SK-N-SH (cell line): Measurements from ENCODE around the gene GULP1. TPM values are rescaled to one million over a fixed set of nuclear protein-coding genes. Genes with fewer than 3 reads are reported as not detected.

Source experiments
- CTCF ChIA-PET: fragments of 300-600, 350-600 bp; formaldehyde crosslinking; extraction: SDS; loops from one replicate; lab custom pipeline; 2021; lab: Yijun Ruan, JAX
- POLR2A ChIA-PET: fragments of 350-600 bp; sonication (Branson Sonifier 250); formaldehyde crosslinking; extraction: SDS; loops from one replicate; lab custom pipeline; 2020; ENCODE audit warnings: antibody characterized with exemption, inconsistent platforms; lab: Yijun Ruan, JAX
- DNase-seq: peaks from one replicate; pipeline ENCODE4 v3.0.0; 2012
- H2AFZ ChIP-seq: fragments of 200-600 bp; sonication (generic); 2 replicates; pipeline ENCODE4 v1.8.1; 2016; ENCODE audit warnings: antibody characterized with exemption, mild to moderate bottlenecking, low read depth
- H3F3A ChIP-seq: fragments of 200-600 bp; sonication (generic); replicated peaks from 2 replicates; pipeline ENCODE3; 2016; ENCODE audit warnings: antibody characterized with exemption, mild to moderate bottlenecking; ENCODE audit not compliant: insufficient read depth
- H3K27ac ChIP-seq, 2 experiments: fragments of 200-500 bp in 1 of 2; fragments of 200-600 bp in 1 of 2; sonication (Bioruptor generic) in 1 of 2; sonication (generic), shearing (Covaris generic) in 1 of 2; 2 replicates each; pipeline versions ENCODE4 v1.5.1 to v1.6.1; 2014 to 2016; ENCODE audit warnings: low read depth in 2 of 2, inconsistent platforms in 1 of 2, low read length in 1 of 2, mild to moderate bottlenecking in 1 of 2, mixed read lengths in 1 of 2
- H3K27me3 ChIP-seq: fragments of 200-600 bp; sonication (generic), shearing (Covaris generic); 2 replicates; pipeline ENCODE4 v1.6.1; 2016; ENCODE audit warnings: mixed run types; ENCODE audit not compliant: insufficient read depth
- H3K36me3 ChIP-seq, 2 experiments: fragments of 200-500 bp in 1 of 2; fragments of 200-600 bp in 1 of 2; sonication (Bioruptor generic) in 1 of 2; sonication (generic) in 1 of 2; replicated peaks in 1 of 2; 2 replicates each; pipeline versions ENCODE3 to v1.5.1; 2014 to 2016; ENCODE audit warnings: low read length in 1 of 2, mild to moderate bottlenecking in 1 of 2; ENCODE audit not compliant: insufficient read depth in 2 of 2, control insufficient read depth in 1 of 2
- H3K4me1 ChIP-seq, 2 experiments: fragments of 200-500 bp in 1 of 2; fragments of 200-600 bp in 1 of 2; sonication (Bioruptor generic) in 1 of 2; sonication (generic), shearing (Covaris generic) in 1 of 2; 2 replicates each; pipeline versions ENCODE4 v1.5.1 to v1.6.1; 2014 to 2016; ENCODE audit warnings: low read depth in 1 of 2, low read length in 1 of 2, mixed run types in 1 of 2; ENCODE audit not compliant: insufficient read depth in 2 of 2, control insufficient read depth in 1 of 2
- H3K4me2 ChIP-seq: fragments of 200-600 bp; sonication (generic), shearing (Covaris generic); 2 replicates; pipeline ENCODE4 v1.6.1; 2017; ENCODE audit warnings: mixed run types
- H3K4me3 ChIP-seq, 2 experiments: fragments of 200-500 bp in 1 of 2; fragments of 200-600 bp in 1 of 2; sonication (Bioruptor generic) in 1 of 2; sonication (generic), shearing (Covaris generic) in 1 of 2; 2 replicates each; pipeline versions ENCODE4 v1.5.1 to v1.8.1; 2014 to 2016; ENCODE audit warnings: low read depth in 2 of 2, inconsistent platforms in 1 of 2, low read length in 1 of 2, mild to moderate bottlenecking in 1 of 2, mixed read lengths in 1 of 2, moderate library complexity in 1 of 2
- H3K79me2 ChIP-seq: fragments of 200-600 bp; sonication (generic); 2 replicates; pipeline ENCODE4 v1.8.1; 2017; ENCODE audit warnings: mild to moderate bottlenecking; ENCODE audit not compliant: insufficient read depth
- H3K9ac ChIP-seq: fragments of 200-600 bp; sonication (generic); 2 replicates; pipeline ENCODE4 v1.6.1; 2017; ENCODE audit warnings: mixed run types
- H3K9me2 ChIP-seq: fragments of 200-600 bp; sonication (generic); 2 replicates; pipeline ENCODE4 v1.6.1; 2017; ENCODE audit warnings: mixed run types
- H3K9me3 ChIP-seq: fragments of 200-600 bp; sonication (generic); 2 replicates; pipeline ENCODE4 v1.6.1; 2017; ENCODE audit warnings: mixed run types, mild to moderate bottlenecking, moderate library complexity
- H4K20me1 ChIP-seq: fragments of 200-600 bp; sonication (generic); 2 replicates; pipeline ENCODE4 v1.6.1; 2017; ENCODE audit warnings: mild to moderate bottlenecking, mixed run types; ENCODE audit not compliant: insufficient read depth
- CHD2 ChIP-seq: fragments of 150-350 bp; IDR thresholded peaks from 2 replicates; pipeline ENCODE4 v1.6.1; 2018; ENCODE audit warnings: low read length; ENCODE audit not compliant: partially characterized antibody
- ELF1 ChIP-seq: IDR thresholded peaks from 2 replicates; pipeline ENCODE4 v1.4.0; 2012
- EP300 ChIP-seq, 2 experiments: IDR thresholded peaks; 2 replicates each; pipeline versions ENCODE4 v1.4.0 to v1.6.1; 2012; ENCODE audit warnings: borderline replicate concordance in 1 of 2, low read depth in 1 of 2, low read length in 1 of 2
- FOSL2 ChIP-seq: IDR thresholded peaks from 2 replicates; pipeline ENCODE4 v1.4.0; 2012; ENCODE audit warnings: low read depth, mild to moderate bottlenecking, moderate library complexity, borderline replicate concordance
- FOXJ3 ChIP-seq: sonication (generic); formaldehyde crosslinking; IDR thresholded peaks from 2 replicates; pipeline ENCODE4 v1.5.1; 2020; ENCODE audit warnings: mild to moderate bottlenecking, missing genetic modification reagents
- GABPA ChIP-seq: IDR thresholded peaks from 2 replicates; pipeline ENCODE4 v1.4.0; 2012; ENCODE audit warnings: low read depth, mild to moderate bottlenecking
- GATA2 ChIP-seq: sonication (generic); formaldehyde crosslinking; IDR thresholded peaks from 2 replicates; pipeline ENCODE4 v1.5.0; 2020; ENCODE audit warnings: mild to moderate bottlenecking, missing genetic modification reagents
- MEF2A ChIP-seq: IDR thresholded peaks from 2 replicates; pipeline ENCODE4 v1.4.0; 2012; ENCODE audit warnings: low read depth, borderline replicate concordance
- MXI1 ChIP-seq: IDR thresholded peaks from 2 replicates; pipeline ENCODE4 v1.6.1; 2012; ENCODE audit warnings: mild to moderate bottlenecking, low read depth, low read length, improper control_type of control experiment
- NFIC ChIP-seq: IDR thresholded peaks from 2 replicates; pipeline ENCODE4 v1.4.0; 2012; ENCODE audit warnings: borderline replicate concordance
- POLR2AphosphoS5 ChIP-seq: IDR thresholded peaks from 2 replicates; pipeline ENCODE4 v1.6.1; 2012; ENCODE audit warnings: low read depth, low read length
- RAD21 ChIP-seq: IDR thresholded peaks from 2 replicates; pipeline ENCODE4 v1.6.1; 2012; ENCODE audit warnings: mild to moderate bottlenecking, low read length
- RFX5 ChIP-seq: IDR thresholded peaks from 2 replicates; pipeline ENCODE4 v1.6.1; 2012; ENCODE audit warnings: mild to moderate bottlenecking, improper control_type of control experiment, low read length
- SIN3A ChIP-seq: IDR thresholded peaks from 2 replicates; pipeline ENCODE4 v1.6.1; 2012; ENCODE audit warnings: low read depth, mild to moderate bottlenecking, low read length, moderate library complexity, borderline replicate concordance
- TAF1 ChIP-seq: IDR thresholded peaks from 2 replicates; pipeline ENCODE4 v1.6.1; 2012; ENCODE audit warnings: low read depth, mild to moderate bottlenecking, low read length, moderate library complexity, borderline replicate concordance
- TEAD4 ChIP-seq: IDR thresholded peaks from 2 replicates; pipeline ENCODE4 v1.4.0; 2012; ENCODE audit warnings: mild to moderate bottlenecking, borderline replicate concordance; ENCODE audit not compliant: insufficient read depth
- YY1 ChIP-seq: IDR thresholded peaks from 2 replicates; pipeline ENCODE4 v1.4.0; 2012; ENCODE audit warnings: low read depth, mild to moderate bottlenecking
- WGBS: methylation state at CpG from one replicate; pipeline ENCODE4 v1.1.6; 2017; ENCODE audit warnings: low lambda C conversion rate; 5-methylcytosine and 5-hydroxymethylcytosine counted together
- polyA plus RNA-seq, 3 experiments: library from polyadenylated mRNA; depleted of rRNA; stranded (reverse); fragments of >200 nt; gene quantifications; 2 replicates each; pipeline ENCODE4 v1.2.3, GENCODE V29; 2012
- TF ChIP-seq, protein P1 (sequence below): IDR thresholded peaks from 2 replicates; pipeline ENCODE4 v1.6.1; 2012; ENCODE audit warnings: mild to moderate bottlenecking, low read depth, low read length, moderate library complexity
- TF ChIP-seq, protein P2 (sequence below): IDR thresholded peaks from 2 replicates; pipeline ENCODE4; 2012
- TF ChIP-seq, protein P3 (sequence below): fragments of 200-600 bp; sonication (generic); IDR thresholded peaks from 2 replicates; pipeline ENCODE4 v1.6.1; 2017; ENCODE audit warnings: antibody characterized with exemption, mild to moderate bottlenecking, moderate library complexity
- TF ChIP-seq, protein P4 (sequence below): IDR thresholded peaks from 2 replicates; pipeline ENCODE4 v1.4.0; 2012; ENCODE audit warnings: low read depth
- TF ChIP-seq, protein P5 (sequence below): fragments of 150-350 bp; IDR thresholded peaks from 2 replicates; pipeline ENCODE4 v1.6.1; 2017; ENCODE audit warnings: antibody characterized with exemption, low read length, low read depth, borderline replicate concordance

The GULP1 gene, protein sequence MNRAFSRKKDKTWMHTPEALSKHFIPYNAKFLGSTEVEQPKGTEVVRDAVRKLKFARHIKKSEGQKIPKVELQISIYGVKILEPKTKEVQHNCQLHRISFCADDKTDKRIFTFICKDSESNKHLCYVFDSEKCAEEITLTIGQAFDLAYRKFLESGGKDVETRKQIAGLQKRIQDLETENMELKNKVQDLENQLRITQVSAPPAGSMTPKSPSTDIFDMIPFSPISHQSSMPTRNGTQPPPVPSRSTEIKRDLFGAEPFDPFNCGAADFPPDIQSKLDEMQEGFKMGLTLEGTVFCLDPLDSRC
- polyA plus RNA-seq (2012; rRNA removed), result 33.8 and 35.0 TPM in 2 replicates
- 41.0 and 47.1 TPM in 2 replicates for polyA plus RNA-seq (2012; cell fraction: cytosol; rRNA removed)
- polyA plus RNA-seq (2012; cell fraction: nucleus; rRNA removed), result 29.7 and 32.6 TPM in 2 replicates

DNA sequence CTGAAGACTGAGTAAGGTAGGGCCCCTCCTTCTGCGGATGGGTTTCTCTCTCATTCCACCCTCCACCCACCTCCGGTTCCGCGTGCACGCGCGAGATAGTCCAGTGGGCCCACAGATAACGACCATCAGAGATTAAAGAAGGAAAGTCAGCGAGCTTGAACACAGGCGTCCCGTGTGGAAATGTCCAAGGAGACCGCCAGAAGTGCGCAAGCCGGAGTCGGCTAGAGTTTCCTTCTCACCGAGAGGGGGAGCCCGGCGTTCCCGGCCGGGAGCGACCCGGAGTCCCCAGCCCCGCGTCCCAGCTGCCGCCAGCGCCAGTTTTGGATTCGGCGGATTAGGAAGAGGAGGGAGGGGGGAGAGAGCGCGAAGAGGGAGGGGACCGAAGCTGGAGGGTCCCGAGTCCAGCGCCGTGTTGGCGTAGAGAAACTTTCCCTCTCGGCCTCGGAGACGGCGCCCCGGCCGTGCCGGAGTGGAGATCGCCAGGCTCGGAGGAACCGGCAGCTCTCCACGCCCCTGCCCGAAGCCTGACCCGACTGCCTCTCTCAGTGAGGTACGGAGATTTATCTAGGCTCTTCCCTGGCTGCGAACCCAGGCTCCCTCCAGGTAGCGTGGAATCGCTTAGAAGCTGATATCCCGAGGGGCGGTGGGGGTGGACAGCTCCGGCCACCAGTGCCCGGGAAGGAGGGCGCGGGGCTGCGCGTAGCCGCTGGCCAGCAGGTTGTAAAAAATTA is at the start of gene GULP1:
Gene GULP1, plus strand, starts transcription at position 258 of the 731 bp plus-strand sequence. CDS start 185,829 bp downstream, outside the sequence.
- no peaks in the 10 kb centered on the region for H3K27me3 ChIP-seq
- H3K4me1 ChIP-seq, result peaks cover 2 to 5% of the 10 kb centered on the region in 2 experiments; a peak in 2 of 4 replicates
- H2AFZ ChIP-seq, result peak within 1 kb of the TSS; percentile 75
- DNase-seq, result peak; percentile 85
- H3K9me2 ChIP-seq, result no peaks in the 10 kb centered on the region
- H3K9ac ChIP-seq, result peak within 1 kb of the TSS; percentile 91
- H3K4me3 ChIP-seq, result peak within 1 kb of the TSS; percentile 88 to 97
- peaks cover 62% of the 10 kb centered on the region for H3K79me2 ChIP-seq
- peaks cover 22% of the 10 kb centered on the region for H3F3A ChIP-seq
- 1% methylated on average over 41 of the region's 61 CpGs for WGBS
- H3K36me3 ChIP-seq, result no peaks in the 10 kb centered on the region
- H3K27ac ChIP-seq, result peak within 1 kb of the TSS; percentile 88 to 99
- no peaks in the 10 kb centered on the region for H4K20me1 ChIP-seq
- ChIA-PET CTCF (interaction anchor here (0.6 to 4.9 kb wide), 36 partner anchors 9 to 1120 kb away, joined by 3 to 36 read pairs (median 4); no protein-coding TSS in a partner anchor), POLR2A (interaction anchor here (0.6 to 4.1 kb wide), 16 partner anchors 9 to 783 kb away, joined by 3 to 27 read pairs (median 4); no protein-coding TSS in a partner anchor)
- no peaks in the 10 kb centered on the region for H3K9me3 ChIP-seq
- peak within 1 kb of the TSS; percentile 90 for H3K4me2 ChIP-seq
- no peak for TF ChIP-seq ELF1
- TF ChIP-seq, protein P1, sequence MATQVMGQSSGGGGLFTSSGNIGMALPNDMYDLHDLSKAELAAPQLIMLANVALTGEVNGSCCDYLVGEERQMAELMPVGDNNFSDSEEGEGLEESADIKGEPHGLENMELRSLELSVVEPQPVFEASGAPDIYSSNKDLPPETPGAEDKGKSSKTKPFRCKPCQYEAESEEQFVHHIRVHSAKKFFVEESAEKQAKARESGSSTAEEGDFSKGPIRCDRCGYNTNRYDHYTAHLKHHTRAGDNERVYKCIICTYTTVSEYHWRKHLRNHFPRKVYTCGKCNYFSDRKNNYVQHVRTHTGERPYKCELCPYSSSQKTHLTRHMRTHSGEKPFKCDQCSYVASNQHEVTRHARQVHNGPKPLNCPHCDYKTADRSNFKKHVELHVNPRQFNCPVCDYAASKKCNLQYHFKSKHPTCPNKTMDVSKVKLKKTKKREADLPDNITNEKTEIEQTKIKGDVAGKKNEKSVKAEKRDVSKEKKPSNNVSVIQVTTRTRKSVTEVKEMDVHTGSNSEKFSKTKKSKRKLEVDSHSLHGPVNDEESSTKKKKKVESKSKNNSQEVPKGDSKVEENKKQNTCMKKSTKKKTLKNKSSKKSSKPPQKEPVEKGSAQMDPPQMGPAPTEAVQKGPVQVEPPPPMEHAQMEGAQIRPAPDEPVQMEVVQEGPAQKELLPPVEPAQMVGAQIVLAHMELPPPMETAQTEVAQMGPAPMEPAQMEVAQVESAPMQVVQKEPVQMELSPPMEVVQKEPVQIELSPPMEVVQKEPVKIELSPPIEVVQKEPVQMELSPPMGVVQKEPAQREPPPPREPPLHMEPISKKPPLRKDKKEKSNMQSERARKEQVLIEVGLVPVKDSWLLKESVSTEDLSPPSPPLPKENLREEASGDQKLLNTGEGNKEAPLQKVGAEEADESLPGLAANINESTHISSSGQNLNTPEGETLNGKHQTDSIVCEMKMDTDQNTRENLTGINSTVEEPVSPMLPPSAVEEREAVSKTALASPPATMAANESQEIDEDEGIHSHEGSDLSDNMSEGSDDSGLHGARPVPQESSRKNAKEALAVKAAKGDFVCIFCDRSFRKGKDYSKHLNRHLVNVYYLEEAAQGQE, result peak; percentile 59; the same call in 1 of the 2 replicates
- TF ChIP-seq, protein P2, sequence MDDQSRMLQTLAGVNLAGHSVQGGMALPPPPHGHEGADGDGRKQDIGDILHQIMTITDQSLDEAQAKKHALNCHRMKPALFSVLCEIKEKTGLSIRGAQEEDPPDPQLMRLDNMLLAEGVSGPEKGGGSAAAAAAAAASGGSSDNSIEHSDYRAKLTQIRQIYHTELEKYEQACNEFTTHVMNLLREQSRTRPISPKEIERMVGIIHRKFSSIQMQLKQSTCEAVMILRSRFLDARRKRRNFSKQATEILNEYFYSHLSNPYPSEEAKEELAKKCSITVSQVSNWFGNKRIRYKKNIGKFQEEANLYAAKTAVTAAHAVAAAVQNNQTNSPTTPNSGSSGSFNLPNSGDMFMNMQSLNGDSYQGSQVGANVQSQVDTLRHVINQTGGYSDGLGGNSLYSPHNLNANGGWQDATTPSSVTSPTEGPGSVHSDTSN, result no peak
- 0 out of 2 replicates have a peak, but pooled peaks have one; percentile 7 for TF ChIP-seq NFIC
- TF ChIP-seq TEAD4, result 0 out of 2 replicates have a peak, but pooled peaks have one; percentile 17
- peak; percentile 53 for TF ChIP-seq POLR2AphosphoS5
- TF ChIP-seq SIN3A, result no peak; the same call in 1 of the 2 replicates
- no peak for TF ChIP-seq GABPA
- TF ChIP-seq FOXJ3, result no peak
- no peak; a peak in 1 of 4 replicates for TF ChIP-seq EP300 (IDR thresholded peaks at IDR 0.05; ENCODE audit: borderline replicate concordance in 1 of 2, low read depth in 1 of 2, low read length in 1 of 2)
- TF ChIP-seq RAD21, result peak; percentile 66
- TF ChIP-seq, protein P3, sequence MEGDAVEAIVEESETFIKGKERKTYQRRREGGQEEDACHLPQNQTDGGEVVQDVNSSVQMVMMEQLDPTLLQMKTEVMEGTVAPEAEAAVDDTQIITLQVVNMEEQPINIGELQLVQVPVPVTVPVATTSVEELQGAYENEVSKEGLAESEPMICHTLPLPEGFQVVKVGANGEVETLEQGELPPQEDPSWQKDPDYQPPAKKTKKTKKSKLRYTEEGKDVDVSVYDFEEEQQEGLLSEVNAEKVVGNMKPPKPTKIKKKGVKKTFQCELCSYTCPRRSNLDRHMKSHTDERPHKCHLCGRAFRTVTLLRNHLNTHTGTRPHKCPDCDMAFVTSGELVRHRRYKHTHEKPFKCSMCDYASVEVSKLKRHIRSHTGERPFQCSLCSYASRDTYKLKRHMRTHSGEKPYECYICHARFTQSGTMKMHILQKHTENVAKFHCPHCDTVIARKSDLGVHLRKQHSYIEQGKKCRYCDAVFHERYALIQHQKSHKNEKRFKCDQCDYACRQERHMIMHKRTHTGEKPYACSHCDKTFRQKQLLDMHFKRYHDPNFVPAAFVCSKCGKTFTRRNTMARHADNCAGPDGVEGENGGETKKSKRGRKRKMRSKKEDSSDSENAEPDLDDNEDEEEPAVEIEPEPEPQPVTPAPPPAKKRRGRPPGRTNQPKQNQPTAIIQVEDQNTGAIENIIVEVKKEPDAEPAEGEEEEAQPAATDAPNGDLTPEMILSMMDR, result peak; percentile 73
- TF ChIP-seq, protein P4, sequence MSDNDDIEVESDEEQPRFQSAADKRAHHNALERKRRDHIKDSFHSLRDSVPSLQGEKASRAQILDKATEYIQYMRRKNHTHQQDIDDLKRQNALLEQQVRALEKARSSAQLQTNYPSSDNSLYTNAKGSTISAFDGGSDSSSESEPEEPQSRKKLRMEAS, result no peak
- TF ChIP-seq GATA2, result no peak
- no peak for TF ChIP-seq FOSL2
- TF ChIP-seq MXI1, result peak; percentile 62; the same call in 1 of the 2 replicates
- TF ChIP-seq TAF1, result peak; percentile 12; the same call in 1 of the 2 replicates
- TF ChIP-seq MEF2A, result no peak
- no peak for TF ChIP-seq CHD2
- TF ChIP-seq, protein P5, sequence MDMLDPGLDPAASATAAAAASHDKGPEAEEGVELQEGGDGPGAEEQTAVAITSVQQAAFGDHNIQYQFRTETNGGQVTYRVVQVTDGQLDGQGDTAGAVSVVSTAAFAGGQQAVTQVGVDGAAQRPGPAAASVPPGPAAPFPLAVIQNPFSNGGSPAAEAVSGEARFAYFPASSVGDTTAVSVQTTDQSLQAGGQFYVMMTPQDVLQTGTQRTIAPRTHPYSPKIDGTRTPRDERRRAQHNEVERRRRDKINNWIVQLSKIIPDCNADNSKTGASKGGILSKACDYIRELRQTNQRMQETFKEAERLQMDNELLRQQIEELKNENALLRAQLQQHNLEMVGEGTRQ, result no peak
- TF ChIP-seq YY1, result 0 out of 2 replicates have a peak, but pooled peaks have one; percentile 20
- no peak for TF ChIP-seq RFX5
